H1 (cell line): ENCODE measurements around the gene CCDC157. TPM values are rescaled to one million over a fixed set of nuclear protein-coding genes. Genes with fewer than 3 reads are reported as not detected.

Experiments
- EZH2 ChIP-seq: fragments of 200-600 bp; sonication (generic); IDR thresholded peaks from 2 replicates; pipeline ENCODE4 v1.7.1; 2012; ENCODE audit warnings: low read depth, mild to moderate bottlenecking, moderate library complexity, low read length, inconsistent platforms; ENCODE audit not compliant: severe bottlenecking
- MAFK ChIP-seq: IDR thresholded peaks from 2 replicates; pipeline ENCODE4 v1.6.1; 2012; ENCODE audit warnings: low read depth, mild to moderate bottlenecking, improper control_type of control experiment, low read length
- SIN3A ChIP-seq, 2 experiments: IDR thresholded peaks in 1 of 2; conservative IDR thresholded peaks in 1 of 2; 2 replicates each; pipeline ENCODE4 v1.6.1; 2011 to 2012; ENCODE audit warnings: low read length in 2 of 2, improper control_type of control experiment in 1 of 2, low read depth in 1 of 2, mild to moderate bottlenecking in 1 of 2
- polyA plus RNA-seq, 7 experiments: library from polyadenylated mRNA; depleted of rRNA in 3 of 7; stranded (reverse) in 5 of 7; unstranded in 2 of 7; fragments of >200 nt in 5 of 7; fragments of 200-250 nt in 2 of 7; gene quantifications; 1 replicate in 5 of 7; 2 replicates in 1 of 7; 4 replicates in 1 of 7; pipeline versions ENCODE4 v1.2.1 to v1.2.3, GENCODE V29; 2011 to 2013; ENCODE audit warnings: missing spikeins in 2 of 7, mixed read lengths in 2 of 7
- total RNA-seq: library from RNA; stranded (reverse); fragmentation: NEBNext Ultra II Directional; extraction: Animal tissue kit (Norgen Biotek cat#: 25700); gene quantifications from 2 replicates; pipeline ENCODE4 v1.2.1, GENCODE V29; 2021

CCDC157 gene
- total and polyA plus RNA-seq, 2 of the 8 experiments (the other 6 are each of a cell fraction or from before 2014, with no cell fraction given): 4.1 to 8.4 TPM

- TF ChIP-seq MAFK (no peak), EZH2 (no peak), SIN3A (conservative IDR thresholded peaks at IDR 0.05 in 1 of 2, IDR thresholded peaks at IDR 0.05 in 1 of 2; ENCODE audit: low read depth in 1 of 2, low read length in 2 of 2) (no peak)
These were observed 48.1 kb upstream of the CCDC157 start (continued) for GRCh38 chr22:30308518-30309230.
